Measurements from ENCODE around the gene IQGAP2.
A peak's percentile ranks its signal among the peaks of the same experiment; 100 is the strongest.
"Not testable (repeated sequence)": the region's sequence is repeated elsewhere in the genome, so short reads cannot be mapped to it uniquely, and the experiment has no call there.

The IQGAP2 gene

DNA sequence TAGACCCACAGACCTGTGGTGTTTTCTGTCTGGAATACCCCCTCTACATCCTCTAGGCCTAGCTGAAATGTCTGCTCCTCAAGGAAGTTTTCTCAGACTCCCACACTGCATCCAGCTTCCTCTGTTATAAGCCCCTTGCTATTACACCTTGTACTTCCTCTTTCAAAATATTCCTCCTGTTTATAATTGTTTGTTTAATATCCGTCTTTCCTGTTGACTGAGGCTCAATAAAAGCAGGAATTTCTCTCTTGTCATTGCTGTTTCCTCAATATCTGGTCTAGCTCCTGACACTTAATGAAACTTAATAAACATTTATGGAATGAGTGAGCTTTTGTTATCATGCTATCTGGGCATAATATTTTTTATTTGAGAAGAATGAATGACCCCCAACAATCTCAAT, 34.1 kb upstream of the IQGAP2 start:
- Histone ChIP-seq H3K4me3 (ENCODE audit: low read length, poor library complexity, severe bottlenecking) (no peak overlapping the region), H3K9me2 (replicated peaks; ENCODE audit: low read depth, low read length) (no peaks in the 10 kb centered on the region), H3K79me2 (ENCODE audit: insufficient read depth, low read length) (no peaks in the 10 kb centered on the region), H3K27me3 (ENCODE audit: insufficient read depth, low read length, poor library complexity, severe bottlenecking) (no peaks in the 10 kb centered on the region), H3K4me2 (ENCODE audit: low read depth, low read length, poor library complexity, severe bottlenecking) (no peak overlapping the region), H3K9me3 (ENCODE audit: insufficient read depth, low read depth, low read length) (no peaks in the 10 kb centered on the region), H4K20me1 (ENCODE audit: insufficient read depth, low read length, poor library complexity, severe bottlenecking) (no peaks in the 10 kb centered on the region), H3K9ac (ENCODE audit: low read depth, low read length, poor library complexity, severe bottlenecking) (no peak overlapping the region), H2AFZ (ENCODE audit: low read length) (no peak overlapping the region), H3F3A (ENCODE audit: low read depth) (no peaks in the 10 kb centered on the region), H3K36me3 (ENCODE audit: insufficient read depth, low read length) (no peaks in the 10 kb centered on the region), H3K4me1 (ENCODE audit: insufficient read depth, low read length, poor library complexity, severe bottlenecking) (peaks cover 27% of the 10 kb centered on the region)
- TF ChIP-seq EZH2phosphoT487 (IDR thresholded peaks at IDR 0.05; ENCODE audit: borderline replicate concordance), result no peak
- TF ChIP-seq CTCF (conservative IDR thresholded peaks at IDR 0.05; ENCODE audit: low read length), result no peak

DNA sequence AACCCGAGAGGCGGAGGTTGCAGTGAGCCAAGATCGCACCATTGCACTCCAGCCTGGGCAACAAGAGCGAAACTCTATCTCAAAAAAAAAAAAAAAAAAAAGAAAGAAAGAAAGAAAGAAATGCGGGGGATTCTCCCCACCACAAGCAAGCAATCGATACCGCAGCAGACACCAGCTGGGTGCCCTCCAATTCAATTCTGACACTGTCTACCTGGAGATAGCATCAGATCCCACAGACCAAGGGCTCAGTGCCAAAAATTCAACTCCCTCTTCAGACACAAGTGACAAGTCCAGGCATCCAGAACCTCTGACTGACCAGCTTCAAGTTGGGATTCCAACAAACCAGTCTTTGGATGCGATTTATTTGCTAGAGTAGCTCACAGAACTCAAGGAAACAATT, 33.4 kb upstream of the IQGAP2 start:
- not testable (repeated sequence) for H4K20me1 ChIP-seq (ENCODE audit: insufficient read depth, low read length, poor library complexity, severe bottlenecking); H3K9me3 ChIP-seq (ENCODE audit: insufficient read depth, low read depth, low read length); H2AFZ ChIP-seq (ENCODE audit: low read length); H3K4me2 ChIP-seq (ENCODE audit: low read depth, low read length, poor library complexity, severe bottlenecking); H3K79me2 ChIP-seq (ENCODE audit: insufficient read depth, low read length); H3K27me3 ChIP-seq (ENCODE audit: insufficient read depth, low read length, poor library complexity, severe bottlenecking); H3K9ac ChIP-seq (ENCODE audit: low read depth, low read length, poor library complexity, severe bottlenecking); H3F3A ChIP-seq (ENCODE audit: low read depth); H3K9me2 ChIP-seq (replicated peaks; ENCODE audit: low read depth, low read length); H3K36me3 ChIP-seq (ENCODE audit: insufficient read depth, low read length); H3K4me3 ChIP-seq (ENCODE audit: low read length, poor library complexity, severe bottlenecking)
- H3K4me1 ChIP-seq (ENCODE audit: insufficient read depth, low read length, poor library complexity, severe bottlenecking), result peaks cover 23% of the 10 kb centered on the region

DNA sequence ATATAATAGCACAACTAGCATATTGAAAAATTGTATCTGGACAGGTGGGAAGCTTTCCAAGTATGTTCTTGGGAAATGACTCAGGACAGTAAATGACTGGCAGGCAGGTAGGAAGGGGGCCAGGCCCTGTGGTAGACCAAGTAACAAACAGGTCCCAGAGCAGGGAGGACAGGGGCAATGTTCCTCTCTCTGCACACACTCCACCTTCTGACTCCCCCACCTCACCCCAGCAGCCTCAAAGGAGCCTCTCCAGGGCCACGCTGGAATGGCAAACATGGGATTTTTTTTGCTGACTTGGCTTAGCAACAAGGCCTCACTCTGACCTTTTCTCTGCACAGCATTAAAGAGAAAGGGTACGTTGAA, 31.1 kb upstream of the IQGAP2 start:
- Histone ChIP-seq H3K4me3 (ENCODE audit: low read length, poor library complexity, severe bottlenecking) (no peak overlapping the region), H3K27me3 (ENCODE audit: insufficient read depth, low read length, poor library complexity, severe bottlenecking) (no peaks in the 10 kb centered on the region), H4K20me1 (ENCODE audit: insufficient read depth, low read length, poor library complexity, severe bottlenecking) (no peaks in the 10 kb centered on the region), H3K9me3 (ENCODE audit: insufficient read depth, low read depth, low read length) (no peaks in the 10 kb centered on the region), H3F3A (ENCODE audit: low read depth) (no peaks in the 10 kb centered on the region), H3K36me3 (ENCODE audit: insufficient read depth, low read length) (no peaks in the 10 kb centered on the region), H3K79me2 (ENCODE audit: insufficient read depth, low read length) (no peaks in the 10 kb centered on the region), H2AFZ (ENCODE audit: low read length) (peak overlapping the region; percentile 40; the same call in 1 of the 2 replicates), H3K9me2 (replicated peaks; ENCODE audit: low read depth, low read length) (no peaks in the 10 kb centered on the region), H3K4me1 (ENCODE audit: insufficient read depth, low read length, poor library complexity, severe bottlenecking) (peaks cover 16% of the 10 kb centered on the region), H3K4me2 (ENCODE audit: low read depth, low read length, poor library complexity, severe bottlenecking) (no peak overlapping the region), H3K9ac (ENCODE audit: low read depth, low read length, poor library complexity, severe bottlenecking) (no peak overlapping the region)
- TF ChIP-seq CTCF (conservative IDR thresholded peaks at IDR 0.05; ENCODE audit: low read length) (no peak), EZH2phosphoT487 (IDR thresholded peaks at IDR 0.05; ENCODE audit: borderline replicate concordance) (no peak)

DNA sequence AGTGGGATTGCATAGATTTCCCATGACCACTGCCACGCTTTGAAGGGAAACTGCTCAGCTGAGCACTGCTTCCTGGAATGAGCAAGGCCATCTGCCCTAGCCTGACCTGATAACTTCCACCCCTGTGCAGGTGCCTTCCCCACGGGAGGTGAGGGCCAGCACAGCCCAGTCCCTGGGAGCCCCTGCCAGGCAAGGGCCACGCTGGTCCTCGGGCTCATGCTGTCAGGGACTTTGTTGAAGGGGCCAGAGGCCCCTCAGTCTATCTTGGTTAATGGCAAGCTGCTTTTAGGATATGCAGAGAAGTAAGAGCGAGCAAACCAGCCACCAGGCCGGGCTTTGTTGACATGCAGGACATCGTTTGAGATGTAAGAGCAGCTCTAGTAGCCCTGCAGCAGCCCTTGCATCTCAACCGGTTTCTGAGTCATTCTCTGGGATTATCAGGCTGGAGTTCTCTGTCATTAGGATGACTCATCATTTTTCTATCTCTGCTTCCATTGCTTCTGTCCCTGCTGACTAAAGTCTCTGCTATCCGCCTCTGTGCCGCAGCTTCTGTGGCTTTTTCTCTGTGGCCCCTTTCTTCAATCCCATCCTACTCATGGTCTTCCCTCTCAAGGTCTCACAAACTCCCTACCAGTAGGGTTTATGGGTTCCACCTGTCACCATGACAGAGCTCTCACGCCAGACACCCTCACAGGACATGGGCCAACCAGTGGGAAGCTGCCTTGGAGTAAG, 30.6 kb upstream of the IQGAP2 start:
- Histone ChIP-seq H3K9me3 (ENCODE audit: insufficient read depth, low read depth, low read length) (no peaks in the 10 kb centered on the region), H3K27me3 (ENCODE audit: insufficient read depth, low read length, poor library complexity, severe bottlenecking) (no peaks in the 10 kb centered on the region), H3K4me1 (ENCODE audit: insufficient read depth, low read length, poor library complexity, severe bottlenecking) (peaks cover 16% of the 10 kb centered on the region), H2AFZ (ENCODE audit: low read length) (no peak overlapping the region), H3F3A (ENCODE audit: low read depth) (no peaks in the 10 kb centered on the region), H4K20me1 (ENCODE audit: insufficient read depth, low read length, poor library complexity, severe bottlenecking) (no peaks in the 10 kb centered on the region), H3K9ac (ENCODE audit: low read depth, low read length, poor library complexity, severe bottlenecking) (no peak overlapping the region), H3K79me2 (ENCODE audit: insufficient read depth, low read length) (no peaks in the 10 kb centered on the region), H3K4me2 (ENCODE audit: low read depth, low read length, poor library complexity, severe bottlenecking) (no peak overlapping the region), H3K4me3 (ENCODE audit: low read length, poor library complexity, severe bottlenecking) (no peak overlapping the region), H3K9me2 (replicated peaks; ENCODE audit: low read depth, low read length) (no peaks in the 10 kb centered on the region), H3K36me3 (ENCODE audit: insufficient read depth, low read length) (no peaks in the 10 kb centered on the region)
- TF ChIP-seq EZH2phosphoT487 (IDR thresholded peaks at IDR 0.05; ENCODE audit: borderline replicate concordance) (no peak), CTCF (conservative IDR thresholded peaks at IDR 0.05; ENCODE audit: low read length) (no peak)
